HG03378 (cell line): ENCODE results near the gene AKT3.
A peak's percentile ranks its signal among the peaks of the same experiment; 100 is the strongest.

Source experiments
- ATAC-seq: cut with Tn5 transposase; IDR thresholded peaks from one replicate; pipeline ENCODE4 v1.9.1; 2021; ENCODE audit warnings: mild to moderate bottlenecking, moderate library complexity; ENCODE audit not compliant: unreplicated experiment

The AKT3 gene

DNA sequence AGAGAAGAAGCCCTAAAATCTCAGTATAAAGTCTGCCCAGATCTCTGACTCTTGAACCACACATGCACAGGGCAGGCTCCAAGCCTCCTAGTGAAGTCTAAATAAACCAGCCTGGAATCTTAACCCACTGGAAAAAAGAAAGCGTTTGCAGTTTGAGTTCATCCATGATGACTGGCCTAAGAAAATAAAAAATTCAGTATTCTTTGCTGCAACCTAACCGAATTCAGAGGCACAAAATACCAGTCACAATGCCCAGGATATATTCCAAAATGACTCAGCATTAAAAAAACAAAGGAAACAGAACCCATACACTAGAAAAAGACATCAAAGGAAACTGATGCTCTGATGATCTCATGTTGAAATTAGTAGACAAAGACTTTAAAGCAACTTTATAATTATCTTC lies 325.0 kb downstream of the AKT3 start:
- ATAC-seq: no peak

DNA sequence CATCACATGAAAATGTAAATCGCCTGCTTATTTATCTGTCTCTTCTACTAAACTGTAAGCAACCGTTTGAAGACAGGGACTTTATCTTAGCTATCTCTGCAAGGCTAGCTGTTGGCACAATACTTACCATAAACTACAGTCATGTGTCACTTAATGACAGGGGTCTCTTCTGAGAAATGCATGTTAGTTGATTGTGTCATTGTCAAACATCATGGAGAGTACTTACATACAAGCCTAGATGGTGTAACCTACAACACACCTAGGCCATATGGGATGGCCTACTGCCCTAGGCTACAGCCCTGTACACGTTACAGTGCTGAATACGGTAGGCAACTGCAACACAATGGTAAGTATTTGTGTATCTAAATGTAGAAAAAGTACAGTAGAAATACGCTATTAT lies 326.3 kb downstream of the AKT3 start:
- no peak for ATAC-seq

- ATAC-seq: no peak
These were observed 329.2 kb downstream of the AKT3 start for GRCh38 chr1:243520831-243521230.

DNA sequence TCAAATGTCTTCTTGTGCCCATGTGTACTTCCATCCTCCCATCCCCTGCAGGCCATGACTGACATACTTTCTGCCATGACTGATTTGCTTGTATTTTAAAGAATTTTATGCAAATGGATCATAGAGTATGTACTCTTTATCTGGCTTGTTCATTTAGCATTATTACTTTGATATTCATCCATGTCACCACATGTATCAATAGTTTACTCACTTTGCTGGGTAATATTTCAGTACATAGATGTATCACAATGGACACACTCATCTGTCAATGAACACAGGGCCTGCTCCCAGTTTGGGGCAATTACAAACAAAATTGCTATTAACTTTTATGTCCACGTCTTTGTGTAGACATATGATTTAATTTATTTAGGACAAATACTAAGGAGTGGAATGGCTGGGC lies 335.1 kb downstream of the AKT3 start:
- no peak for ATAC-seq

DNA sequence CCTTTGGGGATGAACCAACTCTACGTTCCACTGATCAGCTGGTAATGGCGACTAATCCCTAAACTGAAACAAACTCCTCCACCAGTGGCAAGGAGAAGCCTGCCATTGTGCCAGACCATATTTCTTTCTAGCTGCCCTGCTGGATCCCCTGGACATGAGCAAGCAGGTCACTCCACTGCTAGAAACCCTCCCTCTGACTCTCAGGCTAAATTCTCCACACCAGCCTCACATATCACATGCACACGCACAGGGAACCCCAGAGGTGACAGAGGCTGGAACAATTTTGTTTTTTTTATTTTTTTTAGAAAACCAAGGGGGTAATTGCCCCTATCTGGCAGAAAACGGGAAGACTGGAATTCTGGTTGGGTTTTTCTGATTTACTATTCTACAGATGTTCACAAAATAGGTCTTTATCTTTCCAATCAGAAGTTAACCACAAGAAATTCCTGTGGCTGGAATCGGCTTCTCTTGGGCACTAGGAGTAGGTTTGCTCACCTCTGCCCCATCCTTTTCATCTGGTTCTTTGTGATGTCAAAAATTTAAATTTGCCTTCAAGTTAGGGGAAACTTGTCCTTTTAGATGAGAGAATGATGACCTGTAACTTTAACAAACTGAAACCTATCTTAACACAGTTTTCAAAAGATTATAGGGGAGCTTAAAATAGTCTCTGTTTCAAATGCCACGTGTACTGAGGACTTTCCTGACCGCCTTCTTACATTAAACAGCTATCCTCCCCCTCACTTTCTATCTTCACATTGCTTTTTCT lies 336.1 kb downstream of the AKT3 start:
- no peak for ATAC-seq

DNA sequence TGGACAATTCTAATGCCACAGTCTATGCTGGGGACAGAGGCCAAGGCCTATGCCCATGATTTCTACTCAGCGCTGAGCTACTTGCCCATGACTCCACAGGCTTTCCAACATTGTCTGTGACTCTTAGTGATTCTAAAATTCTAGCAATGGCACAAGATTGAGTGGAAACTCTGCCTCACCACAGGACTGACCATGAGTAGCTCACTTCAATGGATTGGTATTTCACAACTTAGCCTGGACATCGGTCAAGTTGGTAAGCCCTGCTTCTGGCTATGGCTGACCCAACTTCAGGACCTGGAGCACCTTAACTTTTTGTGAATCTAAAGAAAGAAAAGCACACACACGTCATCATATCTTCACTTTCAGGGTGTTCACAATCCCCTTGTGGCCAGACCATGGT lies 339.1 kb downstream of the AKT3 start:
- ATAC-seq: no peak

DNA sequence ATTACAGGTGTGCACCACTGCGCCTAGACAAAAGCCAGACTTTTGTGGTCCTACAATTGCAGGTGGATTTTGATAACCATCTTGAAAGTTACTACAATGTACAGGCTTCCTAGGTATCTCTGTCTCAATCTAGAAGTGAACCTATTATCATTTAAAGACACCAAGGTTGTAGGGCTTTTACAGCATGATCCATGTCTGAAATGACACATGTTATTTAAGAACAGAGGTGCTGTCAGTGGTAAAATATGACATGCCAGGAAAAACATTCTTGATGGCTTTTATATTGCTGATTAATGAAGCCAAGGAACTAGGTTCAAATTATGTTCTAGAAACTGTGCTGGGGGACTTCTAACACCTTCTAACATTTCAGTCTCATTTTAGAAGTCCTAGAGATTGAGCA lies 341.1 kb downstream of the AKT3 start:
- ATAC-seq: no peak

GRCh38 chr1:243508303-243508713 lies 341.7 kb downstream of the AKT3 start:
- ATAC-seq: peak; percentile 62

- ATAC-seq: no peak
These were observed 342.3 kb downstream of the AKT3 start for GRCh38 chr1:243507672-243508302.

DNA sequence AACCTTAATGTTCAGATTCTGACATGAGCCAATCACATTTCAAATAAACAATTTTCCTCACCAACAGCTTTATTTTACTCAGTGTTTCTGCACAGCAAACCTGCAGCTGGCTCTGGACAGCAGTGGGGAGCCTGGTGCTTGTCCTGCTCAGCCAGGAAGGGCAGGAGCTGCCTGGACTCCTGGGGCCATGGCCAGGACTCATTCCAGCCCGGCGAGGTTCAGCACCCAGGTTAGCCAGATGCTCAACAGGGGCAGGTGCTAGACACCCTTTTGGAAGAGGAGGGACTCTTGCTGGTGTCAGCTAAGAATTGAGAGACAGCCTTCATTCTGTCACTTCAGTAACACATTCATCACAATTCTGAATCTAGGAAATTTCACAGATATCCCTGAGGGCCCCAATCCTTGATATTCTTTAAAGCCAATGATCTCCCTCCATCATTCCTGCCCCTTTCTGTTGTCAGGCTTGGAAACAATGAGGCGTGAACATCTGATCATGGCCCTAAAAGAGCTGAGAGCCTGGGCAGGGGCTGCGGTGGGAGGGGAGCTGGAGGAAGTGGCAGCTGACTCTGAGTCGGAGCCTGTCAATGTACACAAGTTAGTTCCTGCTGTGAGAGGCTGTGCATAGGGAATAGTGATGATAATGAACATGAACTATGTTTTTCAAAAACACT lies 342.9 kb downstream of the AKT3 start:
- no peak for ATAC-seq

DNA sequence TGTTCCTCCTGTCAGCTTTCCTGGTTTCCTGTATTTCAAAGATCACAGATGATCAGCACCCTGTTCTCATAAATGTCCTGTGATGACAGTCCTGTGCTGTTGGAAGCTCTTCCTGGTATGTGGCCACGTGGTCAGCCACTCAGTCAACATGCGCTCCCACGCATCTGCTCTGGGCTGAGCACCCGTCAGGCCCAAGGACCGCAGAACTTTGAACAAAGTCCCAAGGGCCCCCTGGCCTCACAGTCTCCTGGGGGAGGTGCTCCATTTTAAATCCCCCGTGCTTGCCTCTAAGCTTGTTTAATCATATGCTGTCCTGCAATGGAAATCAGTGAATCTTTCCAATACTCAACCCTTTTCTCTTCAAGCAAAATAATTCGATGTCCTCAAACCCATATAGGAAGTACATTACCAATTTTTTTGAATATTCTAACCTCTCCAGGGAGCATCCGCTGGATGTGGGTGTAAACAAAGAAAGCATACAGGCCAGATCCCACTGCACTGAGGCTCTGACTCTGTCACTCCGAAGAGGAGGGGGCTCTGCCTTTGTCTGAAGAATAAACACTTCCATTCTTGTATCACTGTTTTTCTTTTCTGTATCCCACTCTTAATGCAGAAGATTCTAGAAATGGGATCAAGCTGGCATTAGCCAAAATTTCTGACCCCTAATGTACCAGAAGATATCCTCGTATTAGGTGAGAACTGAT lies 343.9 kb downstream of the AKT3 start:
- ATAC-seq: peak; percentile 77

DNA sequence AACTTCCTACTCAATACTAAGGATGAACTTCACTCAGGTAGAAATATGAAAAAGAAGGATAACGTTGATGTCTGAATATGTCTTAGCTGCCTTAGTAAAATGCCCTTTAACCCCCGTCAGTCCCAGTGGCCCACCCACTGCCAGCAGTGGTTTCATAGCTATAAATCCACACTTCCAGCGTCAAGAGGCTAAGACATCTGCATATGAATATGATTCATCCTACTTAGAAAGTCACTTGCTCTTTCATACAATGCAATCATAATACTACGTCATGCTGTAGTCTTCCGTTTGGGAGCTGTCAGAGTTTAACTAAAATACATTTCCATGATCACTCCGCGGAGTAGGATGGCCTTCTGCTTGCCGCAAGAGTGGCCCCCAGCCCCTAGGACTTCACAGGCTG lies 346.9 kb downstream of the AKT3 start:
- ATAC-seq: no peak

DNA sequence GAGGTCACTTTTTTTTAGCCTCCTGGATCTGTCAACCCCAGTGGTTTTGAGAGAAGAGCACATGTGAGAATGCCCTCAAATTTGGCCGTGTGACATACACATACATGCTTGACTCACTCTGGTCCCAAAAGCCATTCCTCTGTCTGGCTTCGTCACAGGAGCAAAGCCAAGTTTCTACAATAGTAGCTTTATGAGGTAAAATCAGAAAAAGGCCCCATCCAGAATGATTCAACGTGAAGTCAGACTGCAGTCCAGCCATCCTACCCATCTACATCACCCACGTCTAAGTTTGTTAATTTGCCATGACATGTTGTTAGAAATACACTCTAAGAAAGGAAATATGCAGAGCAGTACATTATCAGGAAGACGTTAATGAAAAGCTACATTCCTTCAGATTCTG lies 349.0 kb downstream of the AKT3 start:
- no peak for ATAC-seq

GRCh38 chr1:243500512-243500911 lies 349.5 kb downstream of the AKT3 start:
- ATAC-seq: no peak

- ATAC-seq: no peak
These were observed 350.3 kb downstream of the AKT3 start for GRCh38 chr1:243499711-243500110.

DNA sequence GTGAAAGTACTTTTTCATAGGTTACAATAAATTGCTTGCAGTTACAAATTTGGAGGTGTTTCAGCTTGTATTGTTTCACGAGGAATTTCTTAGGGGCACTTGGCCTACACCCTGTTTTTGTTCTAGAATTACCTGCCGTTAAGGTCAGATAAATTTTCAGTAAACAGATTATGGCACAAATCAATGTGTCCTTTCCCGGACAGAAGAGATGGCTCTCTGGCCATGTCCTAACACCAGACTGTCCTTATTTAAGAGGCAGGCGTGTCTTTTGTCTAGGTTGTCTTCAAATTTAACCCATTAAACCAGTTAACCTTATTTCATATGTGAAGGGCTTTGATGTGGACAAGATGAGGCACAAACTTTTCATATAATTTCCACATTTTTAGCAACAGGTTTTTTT lies 350.8 kb downstream of the AKT3 start:
- ATAC-seq: no peak

- no peak for ATAC-seq
These were observed 351.9 kb downstream of the AKT3 start for GRCh38 chr1:243497939-243498681.

DNA sequence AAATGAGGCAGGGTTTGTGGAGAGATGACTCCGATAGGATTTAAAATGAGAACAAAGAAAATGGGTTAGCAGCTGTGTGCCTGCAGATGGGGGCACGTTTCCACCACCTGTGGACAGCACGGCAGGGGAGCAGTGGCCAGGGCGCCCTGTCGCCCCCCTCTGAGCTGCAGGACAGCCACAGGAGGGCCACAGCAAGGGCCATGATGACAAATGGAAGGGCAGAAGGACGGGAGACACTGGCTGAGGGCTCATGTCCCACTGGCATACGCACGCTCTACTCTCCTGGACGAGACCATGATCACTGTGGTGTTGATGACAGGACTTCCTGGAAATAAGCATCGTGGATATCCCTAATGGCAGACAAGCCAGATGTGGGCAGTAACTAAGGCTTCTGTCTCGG lies 353.2 kb downstream of the AKT3 start:
- no peak for ATAC-seq

GRCh38 chr1:243496187-243496646 lies 353.8 kb downstream of the AKT3 start:
- ATAC-seq: no peak

DNA sequence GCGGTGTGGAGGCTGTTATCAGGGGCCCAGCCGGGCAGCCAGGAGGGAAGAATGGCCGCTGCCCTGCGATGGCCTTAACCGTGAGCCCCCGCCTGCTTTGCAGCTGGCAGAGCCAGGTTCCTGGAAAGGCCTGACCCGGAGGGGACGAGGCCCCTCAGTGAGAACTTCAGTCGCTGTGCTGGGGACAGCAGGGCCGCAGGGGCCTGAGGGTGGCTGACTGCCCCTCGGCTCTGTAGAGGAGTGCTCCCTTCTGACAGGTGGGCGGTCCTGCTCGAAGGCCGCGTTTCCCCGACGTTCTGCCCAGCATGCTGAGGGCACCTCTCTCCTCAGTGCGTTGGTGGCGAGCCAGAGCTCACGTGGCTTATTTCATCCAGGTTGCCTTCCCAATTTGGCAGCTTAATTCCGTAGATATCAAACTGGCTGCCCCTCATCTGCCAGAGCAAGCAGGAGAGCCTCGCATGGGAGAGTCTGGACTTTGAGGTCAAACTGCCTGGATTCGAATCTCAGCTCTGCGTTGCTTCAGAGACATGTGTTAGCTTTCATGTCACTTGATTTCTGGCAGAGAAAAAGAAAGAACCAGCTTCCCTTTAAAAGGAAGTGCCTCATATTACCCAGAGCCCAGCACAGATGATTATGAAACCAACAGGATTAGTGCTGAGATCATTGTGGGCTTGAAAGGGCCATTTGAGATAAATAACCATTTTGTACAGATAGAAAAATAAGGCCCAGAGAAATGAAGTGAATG lies 354.4 kb downstream of the AKT3 start:
- ATAC-seq: no peak
